WTC11 (cell line): ENCODE results near the gene SSC5D. TPM values are rescaled to one million over a fixed set of nuclear protein-coding genes. Genes with fewer than 3 reads are reported as not detected.
"Not testable (repeated sequence)": the region's sequence is repeated elsewhere in the genome, so short reads cannot be mapped to it uniquely, and the experiment has no call there.

ENCODE experiments used
- ATAC-seq: fragments of 200-7000 bp; cut with Tn5 transposase; 2 replicates; pipeline ENCODE4 v1.10.0; 2021; ENCODE audit warnings: mild to moderate bottlenecking, moderate library complexity
- CTCF ChIA-PET: fragments of 300-600 bp; sonication (Branson Sonifier 250); formaldehyde crosslinking; loops from one replicate; lab custom pipeline; 2021; ENCODE audit warnings: antibody characterized with exemption; lab: Charles Lee
- POLR2A ChIA-PET: fragments of 350-600 bp; sonication (Branson Sonifier 250); formaldehyde crosslinking; loops from one replicate; lab custom pipeline; 2021; ENCODE audit warnings: antibody characterized with exemption; lab: Charles Lee
- DNase-seq: peaks from one replicate; pipeline ENCODE4 v3.0.0; 2021; ENCODE audit warnings: low spot score
- H3K27ac Mint-ChIP-seq: 2 replicates; pipeline ENCODE4 v1.8.0; 2021; ENCODE audit warnings: mixed read lengths
- H3K27me3 Mint-ChIP-seq: 2 replicates; pipeline ENCODE4 v1.8.0; 2021; ENCODE audit warnings: low read depth, mild to moderate bottlenecking, moderate library complexity, mixed read lengths
- H3K36me3 Mint-ChIP-seq: 2 replicates; pipeline ENCODE4 v1.8.0; 2021; ENCODE audit warnings: mixed read lengths
- H3K4me1 Mint-ChIP-seq: 2 replicates; pipeline ENCODE4 v1.8.0; 2022; ENCODE audit warnings: mixed read lengths
- H3K4me3 Mint-ChIP-seq: 2 replicates; pipeline ENCODE4 v1.8.0; 2021; ENCODE audit warnings: mild to moderate bottlenecking, moderate library complexity, mixed read lengths
- H3K9me3 Mint-ChIP-seq: 2 replicates; pipeline ENCODE4 v1.8.0; 2021; ENCODE audit warnings: mixed read lengths
- E2F4 ChIP-seq: sonication (generic); formaldehyde crosslinking; IDR thresholded peaks from 2 replicates; pipeline ENCODE4 v1.8.1; 2022; ENCODE audit warnings: low read depth, mild to moderate bottlenecking, moderate library complexity, missing genetic modification reagents, borderline replicate concordance
- ESRRA ChIP-seq: sonication (generic); formaldehyde crosslinking; IDR thresholded peaks from 2 replicates; pipeline ENCODE4 v1.8.1; 2022; ENCODE audit warnings: mild to moderate bottlenecking, missing genetic modification reagents, borderline replicate concordance
- FOXP1 ChIP-seq: sonication (generic); formaldehyde crosslinking; IDR thresholded peaks from 2 replicates; pipeline ENCODE4 v1.8.0; 2022; ENCODE audit warnings: missing genetic modification reagents, mild to moderate bottlenecking, moderate library complexity, borderline replicate concordance
- GABPB1 ChIP-seq: sonication (generic); formaldehyde crosslinking; IDR thresholded peaks from 2 replicates; pipeline ENCODE4 v1.8.1; 2023; ENCODE audit warnings: mild to moderate bottlenecking, missing genetic modification reagents
- GRHL2 ChIP-seq: fragments of 250-450 bp; sonication (Bioruptor Pico); IDR thresholded peaks from 2 replicates; pipeline ENCODE4 v1.8.0; 2022; ENCODE audit warnings: mild to moderate bottlenecking, moderate library complexity; ENCODE audit not compliant: insufficient replicate concordance, severe bottlenecking
- GTF2I ChIP-seq: fragments of 250-450 bp; sonication (Bioruptor Pico); conservative IDR thresholded peaks from 2 replicates; pipeline ENCODE4 v1.4.0; 2021; ENCODE audit warnings: mild to moderate bottlenecking
- HMGXB4 ChIP-seq: sonication (generic); formaldehyde crosslinking; IDR thresholded peaks from 2 replicates; pipeline ENCODE4 v1.8.1; 2023; ENCODE audit warnings: mild to moderate bottlenecking, moderate library complexity, missing genetic modification reagents
- JAZF1 ChIP-seq: fragments of 250-450 bp; sonication (Bioruptor Pico); IDR thresholded peaks from 2 replicates; pipeline ENCODE4 v1.9.0; 2021; ENCODE audit warnings: moderate library complexity, mild to moderate bottlenecking, inconsistent platforms
- MAX ChIP-seq: sonication (generic); formaldehyde crosslinking; IDR thresholded peaks from 2 replicates; pipeline ENCODE4 v1.8.0; 2022; ENCODE audit warnings: mild to moderate bottlenecking, missing genetic modification reagents
- NFATC4 ChIP-seq: fragments of 250-450 bp; sonication (Bioruptor Pico); IDR thresholded peaks from 2 replicates; pipeline ENCODE4 v1.9.0; 2021; ENCODE audit warnings: mild to moderate bottlenecking
- SMAD4 ChIP-seq: sonication (generic); formaldehyde crosslinking; IDR thresholded peaks from 2 replicates; pipeline ENCODE4 v1.8.0; 2022; ENCODE audit warnings: mild to moderate bottlenecking, missing genetic modification reagents
- SP1 ChIP-seq: sonication (generic); formaldehyde crosslinking; conservative IDR thresholded peaks from 2 replicates; pipeline ENCODE4 v1.8.1; 2022; ENCODE audit warnings: missing genetic modification reagents
- TEAD4 ChIP-seq: sonication (generic); formaldehyde crosslinking; IDR thresholded peaks from 2 replicates; pipeline ENCODE4 v1.8.0; 2022; ENCODE audit warnings: mild to moderate bottlenecking, missing genetic modification reagents
- TP53 ChIP-seq: sonication (generic); formaldehyde crosslinking; IDR thresholded peaks from 2 replicates; pipeline ENCODE4 v1.8.1; 2023; ENCODE audit warnings: mild to moderate bottlenecking, missing genetic modification reagents
- USF2 ChIP-seq: sonication (generic); formaldehyde crosslinking; IDR thresholded peaks from 2 replicates; pipeline ENCODE4 v1.8.1; 2023; ENCODE audit warnings: mild to moderate bottlenecking, missing genetic modification reagents, moderate library complexity
- ZNF317 ChIP-seq: sonication (generic); formaldehyde crosslinking; IDR thresholded peaks from 2 replicates; pipeline ENCODE4 v1.8.1; 2023; ENCODE audit warnings: low read depth, mild to moderate bottlenecking, moderate library complexity, missing genetic modification reagents, borderline replicate concordance
- ZNF425 ChIP-seq: fragments of 250-450 bp; sonication (Bioruptor Pico); conservative IDR thresholded peaks from 2 replicates; pipeline ENCODE4 v1.9.0; 2021; ENCODE audit warnings: mild to moderate bottlenecking
- ZNF512 ChIP-seq: sonication (generic); formaldehyde crosslinking; IDR thresholded peaks from 2 replicates; pipeline ENCODE4 v1.8.1; 2022; ENCODE audit warnings: missing genetic modification reagents, borderline replicate concordance
- ZSCAN18 ChIP-seq: fragments of 250-450 bp; sonication (Bioruptor Pico); IDR thresholded peaks from 2 replicates; pipeline ENCODE4 v2.1.2; 2022; ENCODE audit warnings: mild to moderate bottlenecking, moderate library complexity
- total RNA-seq: library from RNA; stranded (reverse); gene quantifications from 3 replicates; pipeline ENCODE4 v1.2.3, GENCODE V29; 2021

Gene SSC5D
- total RNA-seq, 1 experiment from 2014 or later, result 2.9 TPM

GRCh38 chr19:55530996-55531395 lies 42.8 kb downstream of the SSC5D start:
- no peak for TF ChIP-seq MAX
- no peak for TF ChIP-seq GRHL2 (CRISPR knock-in tag)
- no peak for TF ChIP-seq SP1 (CRISPR knock-in tag)
- no peak for TF ChIP-seq ZNF425
- TF ChIP-seq NFATC4, result no peak
- ATAC-seq (no peak), DNase-seq (no peak)
- CTCF ChIA-PET, result no interaction called here
- Mint-ChIP-seq H3K4me1 (no peaks in the 10 kb centered on the region), H3K36me3 (no peaks in the 10 kb centered on the region), H3K27me3 (no peaks in the 10 kb centered on the region), H3K27ac (no peak overlapping the region), H3K9me3 (no peaks in the 10 kb centered on the region), H3K4me3 (no peak overlapping the region)
- POLR2A ChIA-PET, result no interaction called here

GRCh38 chr19:55534280-55534679 lies 46.0 kb downstream of the SSC5D start:
- H3K4me3 Mint-ChIP-seq, ATAC-seq, H3K36me3 Mint-ChIP-seq, POLR2A ChIA-PET, H3K9me3 Mint-ChIP-seq, H3K4me1 Mint-ChIP-seq, H3K27me3 Mint-ChIP-seq, H3K27ac Mint-ChIP-seq, DNase-seq: not testable (repeated sequence)
- CTCF ChIA-PET, result interaction anchor here (1.2 to 2.9 kb wide), 3 partner anchors 66 to 98 kb away, joined by 3 to 11 read pairs (median 4); no protein-coding TSS in a partner anchor

GRCh38 chr19:55535173-55535964 lies 47.1 kb downstream of the SSC5D start:
- H3K27ac Mint-ChIP-seq, result no peak overlapping the region
- no peak overlapping the region for H3K4me3 Mint-ChIP-seq
- no peaks in the 10 kb centered on the region for H3K36me3 Mint-ChIP-seq

More at GRCh38 chr19:55535173-55535964, 47.1 kb downstream of the SSC5D start:
- H3K27me3 Mint-ChIP-seq, result peaks cover 4% of the 10 kb centered on the region
- no peaks in the 10 kb centered on the region for H3K9me3 Mint-ChIP-seq
- DNase-seq, result no peak
- POLR2A ChIA-PET, result no interaction called here
- ATAC-seq, result no peak
- CTCF ChIA-PET, result interaction anchor here (0.7 to 2.9 kb wide), 10 partner anchors 17 to 97 kb away, joined by 3 to 11 read pairs (median 4); partner anchors contain the start of gene ZNF784
- H3K4me1 Mint-ChIP-seq, result peaks cover 11% of the 10 kb centered on the region
- TF ChIP-seq HMGXB4 (no peak), SP1 (CRISPR knock-in tag) (no peak), ZNF512 (no peak), TEAD4 (CRISPR knock-in tag) (no peak), GABPB1 (no peak), ZNF317 (CRISPR knock-in tag) (no peak), TP53 (CRISPR knock-in tag) (no peak), ESRRA (CRISPR knock-in tag) (no peak), E2F4 (CRISPR knock-in tag) (no peak), ZSCAN18 (no peak), SMAD4 (CRISPR knock-in tag) (no peak), JAZF1 (CRISPR knock-in tag) (no peak), FOXP1 (CRISPR knock-in tag) (no peak), GTF2I (CRISPR knock-in tag) (no peak), USF2 (CRISPR knock-in tag) (no peak)
